Sciatic nerve (tissue), 2 donors: ENCODE data around the gene GIMAP8. TPM values are rescaled to one million over a fixed set of nuclear protein-coding genes. Genes with fewer than 3 reads are reported as not detected.

Source experiments
- ATAC-seq: fragments of 200-7000 bp; cut with Tn5 transposase; one replicate; pipeline ENCODE4 v1.9.1; 2020; ENCODE audit warnings: mild to moderate bottlenecking, moderate library complexity
- DNase-seq: peaks from one replicate; pipeline ENCODE4 v3.0.0-alpha.2; 2020; ENCODE audit warnings: low spot score
- intact Hi-C: fragments of 100-400 bp; cut with DNase I; formaldehyde crosslinking; loops from one replicate; pipeline ENCODE4 v1.14.2; 2022
- total RNA-seq: library from RNA; stranded (reverse); fragmentation: NEBNext Ultra II Directional; extraction: Animal tissue kit (Norgen Biotek cat#: 25700); gene quantifications from one replicate; pipeline ENCODE4 v1.2.1, GENCODE V29; 2021
- donor health status: DM: no; HTN: no; CAD: no.
- donor health status: DM: no; HTN: no; CAD: no.

GIMAP8 gene
- total RNA-seq, 1 donor from 2014 or later = 22.4 TPM

- ATAC-seq (no peak), DNase-seq (no peak)
- intact Hi-C loops = no loop called here
These were observed 18.4 kb upstream of the GIMAP8 start for GRCh38 chr7:150431839-150432658.

GRCh38 chr7:150432915-150433892 lies 17.2 kb upstream of the GIMAP8 start:
- intact Hi-C loops = no loop called here
- DNase-seq (no peak), ATAC-seq (peak; percentile 32)

GRCh38 chr7:150434240-150434639 lies 16.2 kb upstream of the GIMAP8 start:
- no peak for ATAC-seq
- intact Hi-C loops = no loop called here
- DNase-seq = no peak

GRCh38 chr7:150435047-150435389 lies 15.4 kb upstream of the GIMAP8 start:
- intact Hi-C loops = no loop called here
- DNase-seq (no peak), ATAC-seq (no peak)

GRCh38 chr7:150435390-150436073 lies 14.9 kb upstream of the GIMAP8 start:
- no peak for DNase-seq
- ATAC-seq = peak; percentile 84
- intact Hi-C loops = no loop called here

- DNase-seq = no peak
- intact Hi-C loops = no loop called here
- no peak for ATAC-seq
These were observed 10.5 kb upstream of the GIMAP8 start for GRCh38 chr7:150439967-150440366.

GRCh38 chr7:150441524-150441923 lies 8.9 kb upstream of the GIMAP8 start:
- intact Hi-C loops = no loop called here
- no peak for DNase-seq
- no peak for ATAC-seq

- intact Hi-C loops = no loop called here
- DNase-seq (no peak), ATAC-seq (no peak)
These were observed 7.6 kb upstream of the GIMAP8 start for GRCh38 chr7:150442811-150443210.

GRCh38 chr7:150443793-150444540 lies 6.5 kb upstream of the GIMAP8 start:
- intact Hi-C loops = no loop called here
- no peak for ATAC-seq

GRCh38 chr7:150444674-150445365 lies 5.6 kb upstream of the GIMAP8 start:
- ATAC-seq = no peak
- intact Hi-C loops = loop anchor here (5.0 kb wide), 1 partner anchor 307 kb away; no protein-coding TSS in a partner anchor
- DNase-seq = no peak

More at GRCh38 chr7:150443793-150444540, 6.5 kb upstream of the GIMAP8 start:
- no peak for DNase-seq

- DNase-seq (no peak), ATAC-seq (no peak)
- intact Hi-C loops = loop anchor here (5.0 kb wide), 1 partner anchor 306 kb away; no protein-coding TSS in a partner anchor
These were observed 4.0 kb upstream of the GIMAP8 start for GRCh38 chr7:150446288-150446938.

- ATAC-seq = no peak
- intact Hi-C loops = loop anchor here (5.0 kb wide), 1 partner anchor 304 kb away; no protein-coding TSS in a partner anchor
These were observed 2.3 kb upstream of the GIMAP8 start for GRCh38 chr7:150447966-150448788.

GRCh38 chr7:150448789-150449147 lies 1.7 kb upstream of the GIMAP8 start:
- DNase-seq = peak; percentile 82
- ATAC-seq = peak; percentile 60
- intact Hi-C loops = loop anchor here (5.0 kb wide), 1 partner anchor 304 kb away; no protein-coding TSS in a partner anchor

More at GRCh38 chr7:150447966-150448788, 2.3 kb upstream of the GIMAP8 start:
- DNase-seq = no peak

- no peak for DNase-seq
- intact Hi-C loops = loop anchor here (5.0 kb wide), 1 partner anchor 303 kb away; no protein-coding TSS in a partner anchor
- ATAC-seq = no peak
These were observed 1.1 kb upstream of the GIMAP8 start for GRCh38 chr7:150449206-150449952.

- ATAC-seq = peak; percentile 80
- intact Hi-C loops = no loop called here
These were observed 815 bp downstream of the GIMAP8 start for GRCh38 chr7:150451097-150451793.

More at GRCh38 chr7:150451097-150451793, 815 bp downstream of the GIMAP8 start:
- DNase-seq = no peak
